Stromal cell of bone marrow (primary cell): Measurements from ENCODE around the gene SPG11.
"Not testable (repeated sequence)": the region's sequence is repeated elsewhere in the genome, so short reads cannot be mapped to it uniquely, and the experiment has no call there.

Source experiments
- DNase-seq: peaks from one replicate; pipeline ENCODE4 v3.0.0-alpha.2; 2012; ENCODE audit warnings: low read depth

SPG11 gene, protein sequence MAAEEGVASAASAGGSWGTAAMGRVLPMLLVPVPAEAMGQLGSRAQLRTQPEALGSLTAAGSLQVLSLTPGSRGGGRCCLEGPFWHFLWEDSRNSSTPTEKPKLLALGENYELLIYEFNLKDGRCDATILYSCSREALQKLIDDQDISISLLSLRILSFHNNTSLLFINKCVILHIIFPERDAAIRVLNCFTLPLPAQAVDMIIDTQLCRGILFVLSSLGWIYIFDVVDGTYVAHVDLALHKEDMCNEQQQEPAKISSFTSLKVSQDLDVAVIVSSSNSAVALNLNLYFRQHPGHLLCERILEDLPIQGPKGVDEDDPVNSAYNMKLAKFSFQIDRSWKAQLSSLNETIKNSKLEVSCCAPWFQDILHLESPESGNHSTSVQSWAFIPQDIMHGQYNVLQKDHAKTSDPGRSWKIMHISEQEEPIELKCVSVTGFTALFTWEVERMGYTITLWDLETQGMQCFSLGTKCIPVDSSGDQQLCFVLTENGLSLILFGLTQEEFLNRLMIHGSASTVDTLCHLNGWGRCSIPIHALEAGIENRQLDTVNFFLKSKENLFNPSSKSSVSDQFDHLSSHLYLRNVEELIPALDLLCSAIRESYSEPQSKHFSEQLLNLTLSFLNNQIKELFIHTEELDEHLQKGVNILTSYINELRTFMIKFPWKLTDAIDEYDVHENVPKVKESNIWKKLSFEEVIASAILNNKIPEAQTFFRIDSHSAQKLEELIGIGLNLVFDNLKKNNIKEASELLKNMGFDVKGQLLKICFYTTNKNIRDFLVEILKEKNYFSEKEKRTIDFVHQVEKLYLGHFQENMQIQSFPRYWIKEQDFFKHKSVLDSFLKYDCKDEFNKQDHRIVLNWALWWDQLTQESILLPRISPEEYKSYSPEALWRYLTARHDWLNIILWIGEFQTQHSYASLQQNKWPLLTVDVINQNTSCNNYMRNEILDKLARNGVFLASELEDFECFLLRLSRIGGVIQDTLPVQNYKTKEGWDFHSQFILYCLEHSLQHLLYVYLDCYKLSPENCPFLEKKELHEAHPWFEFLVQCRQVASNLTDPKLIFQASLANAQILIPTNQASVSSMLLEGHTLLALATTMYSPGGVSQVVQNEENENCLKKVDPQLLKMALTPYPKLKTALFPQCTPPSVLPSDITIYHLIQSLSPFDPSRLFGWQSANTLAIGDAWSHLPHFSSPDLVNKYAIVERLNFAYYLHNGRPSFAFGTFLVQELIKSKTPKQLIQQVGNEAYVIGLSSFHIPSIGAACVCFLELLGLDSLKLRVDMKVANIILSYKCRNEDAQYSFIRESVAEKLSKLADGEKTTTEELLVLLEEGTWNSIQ (N-terminal part only)

DNA sequence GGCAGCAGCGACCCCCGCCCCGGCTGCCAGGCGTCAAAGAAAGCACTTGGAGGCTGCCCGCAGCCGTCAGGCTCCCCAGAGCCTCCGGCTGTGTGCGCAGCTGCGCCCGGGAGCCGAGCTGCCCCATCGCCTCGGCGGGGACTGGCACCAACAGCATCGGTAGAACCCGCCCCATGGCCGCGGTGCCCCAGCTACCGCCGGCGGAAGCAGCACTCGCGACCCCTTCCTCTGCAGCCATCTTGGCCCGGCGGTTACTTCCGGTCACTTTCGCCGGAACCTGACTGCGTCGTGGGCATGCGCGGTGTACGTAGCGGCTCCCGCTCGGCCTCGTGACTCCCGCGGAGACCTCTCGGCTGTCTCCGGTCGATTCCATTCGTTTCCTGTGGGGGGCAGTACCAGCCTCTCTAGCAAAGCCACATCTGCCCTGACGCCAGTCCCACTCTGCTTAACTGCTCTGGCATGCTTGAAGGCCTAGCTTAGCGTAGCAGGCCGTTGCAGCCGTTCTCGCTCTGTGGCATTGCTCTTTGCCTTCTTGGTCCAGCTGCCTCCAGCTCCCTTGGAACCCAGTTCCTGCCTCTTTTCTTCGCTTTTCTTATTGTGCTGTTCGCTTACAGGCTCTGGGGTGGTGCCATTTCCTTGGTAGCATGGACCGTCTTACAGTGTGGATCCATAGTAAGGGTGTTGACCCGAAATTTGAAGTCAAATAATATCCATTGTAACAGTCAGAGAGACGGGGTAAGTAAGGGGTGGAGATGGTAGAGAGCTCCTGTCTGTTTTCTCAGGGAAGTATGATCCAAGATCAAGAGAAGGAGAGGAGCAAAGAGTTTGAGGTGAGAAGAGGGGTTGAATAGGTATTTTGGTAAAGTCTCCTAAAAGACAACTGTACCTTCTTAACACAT, at the start of gene SPG11:
SPG11 (minus strand) TSS at position 253 of the 899 bp plus-strand sequence; CDS start at position 238, 15 bp downstream.
- DNase-seq = peak; percentile 97

DNA sequence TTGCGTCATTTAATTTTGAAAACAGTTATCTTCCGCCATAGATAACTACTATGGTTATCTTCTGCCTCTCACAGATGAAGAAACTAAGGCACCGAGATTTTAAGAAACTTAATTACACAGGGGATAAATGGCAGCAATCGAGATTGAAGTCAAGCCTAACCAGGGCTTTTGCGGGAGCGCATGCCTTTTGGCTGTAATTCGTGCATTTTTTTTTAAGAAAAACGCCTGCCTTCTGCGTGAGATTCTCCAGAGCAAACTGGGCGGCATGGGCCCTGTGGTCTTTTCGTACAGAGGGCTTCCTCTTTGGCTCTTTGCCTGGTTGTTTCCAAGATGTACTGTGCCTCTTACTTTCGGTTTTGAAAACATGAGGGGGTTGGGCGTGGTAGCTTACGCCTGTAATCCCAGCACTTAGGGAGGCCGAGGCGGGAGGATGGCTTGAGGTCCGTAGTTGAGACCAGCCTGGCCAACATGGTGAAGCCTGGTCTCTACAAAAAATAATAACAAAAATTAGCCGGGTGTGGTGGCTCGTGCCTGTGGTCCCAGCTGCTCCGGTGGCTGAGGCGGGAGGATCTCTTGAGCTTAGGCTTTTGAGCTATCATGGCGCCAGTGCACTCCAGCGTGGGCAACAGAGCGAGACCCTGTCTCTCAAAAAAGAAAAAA, 49.0 kb upstream of the SPG11 start:
- peak; percentile 77 for DNase-seq

DNA sequence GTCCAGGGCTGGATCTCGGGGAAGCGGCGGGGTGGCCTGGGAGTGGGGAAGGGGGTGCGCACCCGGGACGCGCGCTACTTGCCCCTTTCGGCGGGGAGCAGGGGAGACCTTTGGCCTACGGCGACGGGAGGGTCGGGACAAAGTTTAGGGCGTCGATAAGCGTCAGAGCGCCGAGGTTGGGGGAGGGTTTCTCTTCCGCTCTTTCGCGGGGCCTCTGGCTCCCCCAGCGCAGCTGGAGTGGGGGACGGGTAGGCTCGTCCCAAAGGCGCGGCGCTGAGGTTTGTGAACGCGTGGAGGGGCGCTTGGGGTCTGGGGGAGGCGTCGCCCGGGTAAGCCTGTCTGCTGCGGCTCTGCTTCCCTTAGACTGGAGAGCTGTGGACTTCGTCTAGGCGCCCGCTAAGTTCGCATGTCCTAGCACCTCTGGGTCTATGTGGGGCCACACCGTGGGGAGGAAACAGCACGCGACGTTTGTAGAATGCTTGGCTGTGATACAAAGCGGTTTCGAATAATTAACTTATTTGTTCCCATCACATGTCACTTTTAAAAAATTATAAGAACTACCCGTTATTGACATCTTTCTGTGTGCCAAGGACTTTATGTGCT, 48.4 kb upstream of the SPG11 start:
- peak; percentile 13 for DNase-seq

DNA sequence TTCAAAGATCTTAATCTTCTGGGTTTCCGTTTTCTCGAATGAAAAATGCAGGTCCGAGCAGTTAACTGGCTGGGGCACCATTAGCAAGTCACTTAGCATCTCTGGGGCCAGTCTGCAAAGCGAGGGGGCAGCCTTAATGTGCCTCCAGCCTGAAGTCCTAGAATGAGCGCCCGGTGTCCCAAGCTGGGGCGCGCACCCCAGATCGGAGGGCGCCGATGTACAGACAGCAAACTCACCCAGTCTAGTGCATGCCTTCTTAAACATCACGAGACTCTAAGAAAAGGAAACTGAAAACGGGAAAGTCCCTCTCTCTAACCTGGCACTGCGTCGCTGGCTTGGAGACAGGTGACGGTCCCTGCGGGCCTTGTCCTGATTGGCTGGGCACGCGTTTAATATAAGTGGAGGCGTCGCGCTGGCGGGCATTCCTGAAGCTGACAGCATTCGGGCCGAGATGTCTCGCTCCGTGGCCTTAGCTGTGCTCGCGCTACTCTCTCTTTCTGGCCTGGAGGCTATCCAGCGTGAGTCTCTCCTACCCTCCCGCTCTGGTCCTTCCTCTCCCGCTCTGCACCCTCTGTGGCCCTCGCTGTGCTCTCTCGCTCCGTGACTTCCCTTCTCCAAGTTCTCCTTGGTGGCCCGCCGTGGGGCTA, 47.8 kb upstream of the SPG11 start, which contains the start of the genes B2M and PATL2:
B2M (plus strand) TSS at position 422 of the 647 bp plus-strand sequence; CDS start at position 452, 30 bp downstream.
PATL2 (minus strand) TSS at position 228 of the 647 bp plus-strand sequence. CDS start 34,833 bp downstream, outside the sequence.
- DNase-seq = peak; percentile 89

DNA sequence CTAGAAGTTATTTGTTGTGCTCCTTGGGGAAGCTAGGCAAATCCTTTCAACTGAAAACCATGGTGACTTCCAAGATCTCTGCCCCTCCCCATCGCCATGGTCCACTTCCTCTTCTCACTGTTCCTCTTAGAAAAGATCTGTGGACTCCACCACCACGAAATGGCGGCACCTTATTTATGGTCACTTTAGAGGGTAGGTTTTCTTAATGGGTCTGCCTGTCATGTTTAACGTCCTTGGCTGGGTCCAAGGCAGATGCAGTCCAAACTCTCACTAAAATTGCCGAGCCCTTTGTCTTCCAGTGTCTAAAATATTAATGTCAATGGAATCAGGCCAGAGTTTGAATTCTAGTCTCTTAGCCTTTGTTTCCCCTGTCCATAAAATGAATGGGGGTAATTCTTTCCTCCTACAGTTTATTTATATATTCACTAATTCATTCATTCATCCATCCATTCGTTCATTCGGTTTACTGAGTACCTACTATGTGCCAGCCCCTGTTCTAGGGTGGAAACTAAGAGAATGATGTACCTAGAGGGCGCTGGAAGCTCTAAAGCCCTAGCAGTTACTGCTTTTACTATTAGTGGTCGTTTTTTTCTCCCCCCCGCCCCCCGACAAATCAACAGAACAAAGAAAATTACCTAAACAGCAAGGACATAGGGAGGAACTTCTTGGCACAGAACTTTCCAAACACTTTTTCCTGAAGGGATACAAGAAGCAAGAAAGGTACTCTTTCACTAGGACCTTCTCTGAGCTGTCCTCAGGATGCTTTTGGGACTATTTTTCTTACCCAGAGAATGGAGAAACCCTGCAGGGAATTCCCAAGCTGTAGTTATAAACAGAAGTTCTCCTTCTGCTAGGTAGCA, 47.0 kb upstream of the SPG11 start:
- peak; percentile 43 for DNase-seq

DNA sequence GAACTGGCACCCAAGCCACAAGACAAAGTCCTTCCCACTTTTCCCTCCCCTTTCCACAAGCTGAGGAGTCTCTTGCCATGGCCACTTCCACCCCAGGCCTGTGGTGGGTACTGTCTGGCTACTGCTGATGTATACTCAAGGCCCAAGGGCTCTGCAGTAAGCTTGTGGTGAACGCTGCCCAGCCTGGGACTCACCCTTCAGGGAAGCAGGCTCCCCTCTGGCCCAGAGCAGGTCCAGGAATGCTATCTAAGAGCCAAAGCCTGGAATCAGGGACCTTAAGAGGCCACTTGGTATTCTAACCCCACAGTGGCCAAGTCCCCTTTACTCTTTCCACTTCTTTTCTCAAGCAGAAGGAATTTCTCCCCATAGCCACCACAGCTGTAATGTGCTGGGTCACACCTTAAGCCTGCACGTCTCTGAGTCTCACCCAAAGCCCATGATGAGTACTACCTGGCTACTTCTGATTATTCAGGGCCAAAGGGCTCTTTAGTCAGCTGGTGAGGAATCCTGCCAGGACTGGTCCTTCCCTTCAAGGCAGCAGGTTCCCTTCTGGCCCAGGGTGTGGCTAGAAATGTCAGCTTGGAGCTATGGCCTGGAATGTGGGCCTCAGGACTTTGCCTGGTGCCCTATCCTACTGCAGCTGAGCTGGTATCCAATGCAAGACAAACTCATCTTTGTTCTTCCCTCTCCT, 43.6 kb upstream of the SPG11 start:
- DNase-seq = no peak

DNA sequence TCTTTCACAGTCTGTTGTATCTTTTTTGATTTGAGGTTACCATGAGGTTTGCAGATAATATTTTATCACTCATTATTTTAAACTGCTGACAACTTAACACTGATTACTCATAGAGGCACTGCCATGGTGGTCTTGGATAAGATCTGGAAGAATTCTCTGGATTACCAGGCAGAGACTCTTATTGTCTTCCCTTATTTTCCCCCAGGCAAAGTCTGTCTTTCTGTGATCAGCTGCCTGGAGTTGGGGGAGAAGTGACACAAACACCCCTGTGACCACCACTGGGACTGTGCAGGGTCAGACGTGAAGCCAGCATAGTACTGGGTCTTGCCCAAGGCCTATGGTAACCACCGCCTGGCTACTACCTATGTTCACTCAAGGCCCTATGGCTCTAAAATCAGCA, 42.9 kb upstream of the SPG11 start:
- no peak for DNase-seq

DNA sequence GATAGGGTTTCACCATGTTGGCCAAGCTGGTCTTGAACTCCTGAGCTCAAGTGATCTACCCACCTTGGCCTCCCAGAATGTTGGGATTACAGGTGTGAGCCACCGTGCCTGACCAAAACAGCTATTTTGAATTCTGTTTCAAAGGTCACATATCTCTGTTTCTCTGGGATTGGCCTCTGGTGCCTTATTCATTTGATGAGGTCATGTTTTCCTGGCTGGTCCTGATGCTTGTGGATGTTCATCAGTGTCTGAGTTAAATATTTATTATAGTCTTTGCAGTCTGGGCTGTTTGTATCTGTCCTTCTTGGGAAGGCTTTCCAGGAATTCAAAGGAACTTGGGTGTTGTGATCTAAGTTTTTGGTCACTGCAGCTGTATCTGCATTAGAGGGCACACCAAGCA, 42.5 kb upstream of the SPG11 start:
- no peak for DNase-seq

DNA sequence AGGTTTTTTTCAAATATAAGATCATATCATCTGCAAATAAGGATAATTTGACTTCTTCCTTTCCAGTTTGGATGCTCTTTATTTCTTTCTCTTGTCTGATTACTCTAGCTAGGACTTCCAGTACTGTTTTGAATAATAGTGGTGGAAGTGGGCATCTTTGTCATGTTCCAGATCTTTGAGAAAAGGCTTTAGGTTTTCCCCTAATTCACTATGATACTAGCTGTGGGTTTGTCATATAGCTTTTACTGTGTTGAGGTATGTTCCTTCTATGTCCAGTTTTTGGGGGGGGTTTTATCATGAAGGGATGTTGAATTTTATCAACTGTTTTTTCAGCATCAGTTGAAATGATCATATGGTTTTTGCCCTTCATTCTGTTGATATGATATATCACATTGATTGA, 37.2 kb upstream of the SPG11 start:
- not testable (repeated sequence) for DNase-seq

DNA sequence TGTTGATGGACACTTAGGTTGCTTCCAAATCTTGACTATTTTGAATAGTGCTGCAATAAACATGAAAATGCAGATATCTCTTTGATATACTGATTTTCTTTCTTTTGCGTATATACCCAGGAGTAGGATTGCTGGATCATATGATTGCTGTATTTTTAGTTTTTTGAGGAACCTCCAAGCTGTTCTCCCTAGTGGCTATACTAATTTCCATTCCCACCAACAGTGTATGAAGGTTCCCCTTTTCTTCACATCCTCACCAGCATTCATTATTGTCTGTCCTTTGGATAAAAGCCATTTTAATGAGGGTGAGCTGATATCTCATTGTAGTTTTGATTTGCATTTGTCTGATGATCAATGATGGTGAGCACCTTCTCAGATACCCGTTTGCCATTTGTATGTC, 35.2 kb upstream of the SPG11 start:
- no peak for DNase-seq

DNA sequence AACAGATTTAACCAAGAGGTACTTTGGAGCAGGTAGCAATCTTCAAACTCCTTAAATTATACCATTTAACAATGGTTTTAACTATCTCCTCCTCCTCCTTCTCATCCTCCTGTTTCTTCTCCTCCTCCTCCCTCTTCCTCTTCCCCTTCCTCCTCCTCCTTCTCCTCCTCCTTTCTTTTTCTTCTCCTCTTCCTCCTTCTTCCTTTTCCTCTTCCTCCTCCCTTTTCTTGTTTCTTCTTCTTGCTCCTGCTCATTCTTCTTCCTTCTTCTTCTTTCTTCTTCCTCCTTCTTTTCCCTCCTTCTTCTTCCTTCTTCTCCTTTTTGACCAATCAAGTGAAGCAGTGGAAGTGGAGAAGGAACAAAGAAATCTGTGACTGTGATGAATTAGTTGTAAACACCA, 33.6 kb upstream of the SPG11 start:
- DNase-seq = no peak

DNA sequence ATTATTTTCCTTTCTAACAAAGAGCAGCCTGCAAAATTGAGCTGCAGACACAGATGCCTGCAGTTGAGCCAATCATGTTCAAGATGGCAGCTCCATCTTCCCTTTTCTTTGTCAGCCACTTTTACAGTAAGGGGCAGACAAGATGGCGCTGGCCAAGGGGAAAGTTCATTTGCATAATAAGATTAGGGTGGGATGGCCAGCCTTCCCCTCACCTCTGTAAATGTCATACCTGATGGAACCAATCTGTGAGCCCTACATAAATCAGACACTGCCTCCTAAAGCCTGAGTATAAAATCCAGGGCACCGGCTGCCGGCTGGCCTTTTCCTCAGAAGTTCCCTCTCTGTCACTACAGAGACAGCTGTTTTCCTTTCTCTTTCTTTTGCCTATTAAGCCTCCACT, 31.8 kb upstream of the SPG11 start:
- DNase-seq = no peak

DNA sequence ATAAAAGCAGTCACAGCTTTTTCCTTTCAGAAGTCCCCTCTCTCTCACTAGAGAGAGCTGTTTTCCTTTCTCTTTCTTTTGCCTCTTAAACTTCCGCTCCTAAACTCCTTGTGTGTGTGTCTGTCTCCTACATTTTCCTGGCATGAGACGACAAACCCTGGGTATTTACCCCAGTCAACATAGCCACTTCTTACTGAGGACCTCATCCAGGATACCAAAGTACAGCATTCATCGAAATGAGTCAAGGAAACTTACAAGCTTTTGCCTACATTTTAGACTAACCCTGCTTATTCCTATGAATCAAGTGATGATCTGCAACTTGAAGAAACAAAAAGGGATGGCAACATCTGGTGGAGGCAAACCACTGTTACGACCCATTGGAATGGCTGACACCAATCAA, 31.0 kb upstream of the SPG11 start:
- DNase-seq = no peak

DNA sequence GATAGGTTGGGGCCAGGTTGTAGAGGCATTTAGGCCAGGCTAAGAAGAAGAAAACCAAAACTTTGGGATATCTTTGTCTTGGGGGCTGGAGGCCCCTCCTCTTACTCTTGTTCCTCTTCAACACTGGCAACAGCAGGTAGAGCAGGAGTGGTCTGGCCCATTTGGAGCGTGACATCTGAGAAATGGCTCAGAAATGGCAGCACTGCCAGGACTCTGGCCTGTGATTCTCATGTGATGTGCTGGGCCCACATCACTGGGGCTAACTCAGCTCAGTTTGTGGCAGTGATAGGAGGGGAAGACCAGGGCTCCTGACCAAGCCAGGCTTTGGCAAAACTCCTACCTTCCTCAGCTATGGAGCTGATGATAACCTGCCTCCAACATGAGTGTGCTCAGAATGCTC, 29.2 kb upstream of the SPG11 start:
- no peak for DNase-seq

DNA sequence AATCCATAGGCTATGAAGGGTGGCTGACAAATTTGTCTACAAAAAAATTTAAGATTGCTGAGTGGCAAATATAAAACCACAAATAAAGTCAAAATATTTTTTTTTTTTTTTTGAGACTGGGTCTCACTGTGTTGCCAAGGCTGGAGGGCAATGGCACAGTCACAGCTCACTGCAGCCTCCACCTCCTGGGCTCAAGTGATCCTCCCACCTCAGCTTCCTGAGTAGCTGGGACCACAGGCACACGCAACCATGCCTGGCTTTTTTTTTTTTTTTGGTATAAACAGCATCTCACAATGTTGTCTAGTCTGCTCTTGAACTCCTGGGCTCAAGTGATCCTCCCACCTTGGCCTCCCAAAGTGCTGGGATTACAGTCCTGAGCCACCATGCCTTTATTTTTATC, 26.8 kb upstream of the SPG11 start:
- not testable (repeated sequence) for DNase-seq

DNA sequence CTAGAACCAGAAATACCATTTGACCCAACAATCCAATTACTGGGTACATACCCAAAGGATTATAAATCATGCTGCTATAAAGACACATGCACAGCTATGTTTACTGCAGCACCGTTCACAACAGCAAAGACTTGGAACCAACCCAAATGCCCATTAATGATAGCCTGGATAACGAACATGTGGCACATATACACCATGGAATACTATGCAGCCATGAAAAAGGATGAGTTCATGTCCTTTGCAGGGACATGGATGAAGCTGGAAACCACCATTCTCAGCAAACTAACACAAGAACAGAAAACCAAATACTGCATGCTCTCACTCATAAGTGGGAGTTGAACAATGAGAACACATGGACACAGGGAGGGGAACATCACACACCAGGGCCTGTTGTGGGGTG, 25.9 kb upstream of the SPG11 start:
- not testable (repeated sequence) for DNase-seq

DNA sequence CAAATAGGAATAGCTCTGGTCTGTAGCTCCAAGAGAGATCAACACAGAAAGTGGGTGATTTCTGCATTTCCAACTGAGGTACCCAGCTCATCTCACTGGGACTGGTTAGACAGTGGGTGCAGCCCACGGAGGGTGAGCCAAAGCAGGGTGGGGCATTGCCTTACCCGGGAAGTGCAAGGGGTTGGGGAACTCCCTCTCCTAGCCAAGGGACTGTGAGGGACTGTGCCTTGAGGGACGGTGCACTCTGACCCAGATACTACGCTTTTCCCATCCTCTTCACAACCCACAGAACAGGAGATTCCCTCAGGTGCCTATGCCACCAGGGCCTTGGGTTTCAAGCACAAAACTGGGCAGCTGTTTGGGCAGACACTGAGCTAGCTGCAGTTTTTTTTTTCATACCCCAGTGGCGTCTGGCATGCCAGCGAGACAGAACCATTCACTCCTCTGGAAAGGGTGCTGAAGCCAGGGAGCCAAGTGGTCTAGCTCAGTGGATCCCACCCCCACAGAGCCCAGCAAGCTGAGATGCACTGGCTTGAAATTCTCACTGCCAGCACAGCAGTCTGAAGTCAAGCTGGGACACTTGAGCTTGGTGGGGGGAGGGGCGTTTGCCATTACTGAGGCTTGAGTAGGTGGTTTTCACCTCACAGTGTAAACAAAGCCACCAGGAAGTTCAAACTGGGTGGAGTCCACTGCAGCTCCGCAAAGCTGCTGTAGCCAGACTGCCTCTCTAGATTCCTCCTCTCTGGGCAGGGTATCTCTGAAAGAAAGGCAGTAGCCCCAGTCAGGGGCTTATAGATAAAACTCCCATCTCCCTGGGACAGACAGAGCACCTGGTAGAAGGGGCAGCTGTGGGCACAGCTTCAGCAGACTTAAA, 19.6 kb upstream of the SPG11 start:
- not testable (repeated sequence) for DNase-seq
